Right cardiac atrium (tissue), 5 donors: ENCODE results near the gene FLT1. TPM values are rescaled to one million over a fixed set of nuclear protein-coding genes. Genes with fewer than 3 reads are reported as not detected.
A peak's percentile ranks its signal among the peaks of the same experiment; 100 is the strongest.

Source experiments
- ATAC-seq, 2 donors: fragments of 200-7000 bp; cut with Tn5 transposase; one replicate each; pipeline versions ENCODE4 v1.8.0 to v1.9.1; 2020; ENCODE audit warnings: moderate library complexity in 2 of 2, mild to moderate bottlenecking in 1 of 2
- DNase-seq, 3 donors: peaks; one replicate each; pipeline ENCODE4 v3.0.0-alpha.2; 2020
- H3K27ac ChIP-seq: one replicate; pipeline ENCODE4 v1.5.1; 2013; ENCODE audit warnings: mild to moderate bottlenecking, low read length, control low read depth, moderate library complexity
- H3K27me3 ChIP-seq: one replicate; pipeline ENCODE4 v1.6.1; 2013; ENCODE audit not compliant: control insufficient read depth, insufficient read depth
- H3K4me1 ChIP-seq: one replicate; pipeline ENCODE4 v1.6.1; 2013; ENCODE audit warnings: low read length; ENCODE audit not compliant: control insufficient read depth, insufficient read depth
- H3K4me3 ChIP-seq: one replicate; pipeline ENCODE4 v1.5.1; 2013; ENCODE audit warnings: low read length, control low read depth
- H3K9me3 ChIP-seq: one replicate; pipeline ENCODE4 v1.6.1; 2013; ENCODE audit warnings: low read length; ENCODE audit not compliant: control insufficient read depth
- WGBS: extraction: QIAGEN DNeasy Blood & Tissue Kit; methylation state at CpG from one replicate; pipeline ENCODE4 v1.1.7; 2013; 5-methylcytosine and 5-hydroxymethylcytosine counted together
- intact Hi-C, 4 donors: fragments of 100-400 bp; cut with DNase I; formaldehyde crosslinking; loops; one replicate each; pipeline versions ENCODE4 v1.11.0 to v1.14.0; 2022 to 2023
- polyA plus RNA-seq: library from polyadenylated mRNA; stranded (reverse); fragments of 200-250 nt; gene quantifications from one replicate; pipeline ENCODE4 v1.2.3, GENCODE V29; 2013
- total RNA-seq, 4 donors: library from RNA; stranded (reverse); fragmentation: NEBNext Ultra II Directional; extraction: Animal tissue kit (Norgen Biotek cat#: 25700); gene quantifications; one replicate each; pipeline ENCODE4 v1.2.1, GENCODE V29; 2021
- donor health status: healthy with polysubstance abuse.
- donor health status: DM: no; HTN: yes; CAD: no.
- donor health status: DM: no; HTN: no; CAD: no.
- donor health status: DM: no; HTN: yes; CAD: no; lungs with severe emphysema.
- donor health status: DM: yes; HTN: yes; CAD: no.

FLT1 gene
- total and polyA plus RNA-seq, 5 donors, result 24.9 to 53.4 (median 37.5) TPM

GRCh38 chr13:28271056-28271840 is 223.7 kb downstream of the FLT1 start:
- H3K9me3 ChIP-seq, result no peaks in the 10 kb centered on the region
- intact Hi-C loops, result no loop called here
- no peak overlapping the region for H3K27ac ChIP-seq
- no peaks in the 10 kb centered on the region for H3K4me1 ChIP-seq
- no peaks in the 10 kb centered on the region for H3K27me3 ChIP-seq
- ATAC-seq (no peak), DNase-seq (no peak)
- WGBS, result 96% methylated on average over 2 of the region's 2 CpGs
- H3K4me3 ChIP-seq, result no peak overlapping the region

- no peaks in the 10 kb centered on the region for H3K9me3 ChIP-seq
- ATAC-seq, result no peak
- no peaks in the 10 kb centered on the region for H3K27me3 ChIP-seq
- no peaks in the 10 kb centered on the region for H3K4me1 ChIP-seq
- H3K4me3 ChIP-seq, result no peak overlapping the region
- intact Hi-C loops, result no loop called here
- no peak for DNase-seq
- H3K27ac ChIP-seq, result no peak overlapping the region
Observed at GRCh38 chr13:28268800-28269223, 226.1 kb downstream of the FLT1 start.

GRCh38 chr13:28267497-28267896 is 227.4 kb downstream of the FLT1 start:
- Histone ChIP-seq H3K27ac (no peak overlapping the region), H3K4me3 (no peak overlapping the region), H3K4me1 (no peaks in the 10 kb centered on the region), H3K9me3 (no peaks in the 10 kb centered on the region), H3K27me3 (no peaks in the 10 kb centered on the region)
- intact Hi-C loops, result no loop called here
- WGBS, result 85% methylated on average over 4 of the region's 4 CpGs
- ATAC-seq, result no peak
- DNase-seq, result no peak

- Histone ChIP-seq H3K4me3 (no peak overlapping the region), H3K9me3 (no peaks in the 10 kb centered on the region), H3K4me1 (peaks cover 1% of the 10 kb centered on the region), H3K27me3 (no peaks in the 10 kb centered on the region), H3K27ac (no peak overlapping the region)
- no peak for DNase-seq
- ATAC-seq, result peak in 1 of 2 donors; percentile 66
- intact Hi-C loops, result no loop called here
- WGBS, result 78% methylated on average over 3 of the region's 3 CpGs
Observed at GRCh38 chr13:28258417-28258816, 236.5 kb downstream of the FLT1 start.

GRCh38 chr13:28257305-28257704 is 237.6 kb downstream of the FLT1 start:
- DNase-seq, result no peak
- WGBS, result 97% methylated on average over 4 of the region's 4 CpGs
- Histone ChIP-seq H3K4me1 (peaks cover 1% of the 10 kb centered on the region), H3K27me3 (no peaks in the 10 kb centered on the region), H3K9me3 (no peaks in the 10 kb centered on the region), H3K27ac (no peak overlapping the region), H3K4me3 (no peak overlapping the region)
- ATAC-seq, result no peak
- intact Hi-C loops, result no loop called here

GRCh38 chr13:28252547-28252946 is 242.4 kb downstream of the FLT1 start:
- H3K27me3 ChIP-seq, result no peaks in the 10 kb centered on the region

GRCh38 chr13:28251466-28251865 is 243.5 kb downstream of the FLT1 start:
- ATAC-seq (no peak), DNase-seq (no peak)
- intact Hi-C loops, result no loop called here
- Histone ChIP-seq H3K4me1 (no peaks in the 10 kb centered on the region), H3K9me3 (no peaks in the 10 kb centered on the region), H3K27me3 (no peaks in the 10 kb centered on the region), H3K27ac (no peak overlapping the region), H3K4me3 (no peak overlapping the region)
- WGBS, result 84% methylated on average over 6 of the region's 6 CpGs

More at GRCh38 chr13:28252547-28252946, 242.4 kb downstream of the FLT1 start:
- H3K9me3 ChIP-seq, result no peaks in the 10 kb centered on the region
- ATAC-seq (no peak), DNase-seq (no peak)
- H3K4me3 ChIP-seq, result no peak overlapping the region
- intact Hi-C loops, result no loop called here
- WGBS, result 98% methylated on average over 1 of the region's 1 CpG
- no peak overlapping the region for H3K27ac ChIP-seq
- peaks cover 1% of the 10 kb centered on the region for H3K4me1 ChIP-seq

- intact Hi-C loops, result no loop called here
- no peaks in the 10 kb centered on the region for H3K9me3 ChIP-seq
- no peak overlapping the region for H3K27ac ChIP-seq
- DNase-seq, result no peak
- H3K4me1 ChIP-seq, result no peaks in the 10 kb centered on the region
- ATAC-seq, result no peak
- WGBS, result 87% methylated on average over 10 of the region's 10 CpGs
- H3K4me3 ChIP-seq, result no peak overlapping the region
- no peaks in the 10 kb centered on the region for H3K27me3 ChIP-seq
Observed at GRCh38 chr13:28250542-28250941, 244.4 kb downstream of the FLT1 start.

Other genes starting within 250 kb of the FLT1 start
- gene POMP, start 164.0 kb upstream of the FLT1 start, total RNA-seq, result 100 to 1,000 TPM in 1 of 4 donors, 10 to 100 TPM in 3; 75.3 to 101 (median 96.8) TPM
- gene POMP, start 164.0 kb upstream of the FLT1 start, polyA plus RNA-seq, result 147 TPM
- gene SLC46A3, start 223.8 kb upstream of the FLT1 start, total RNA-seq, result 10 to 100 TPM; 14.1 to 22.2 (median 20.5) TPM
- 16.5 TPM for gene SLC46A3, start 223.8 kb upstream of the FLT1 start, polyA plus RNA-seq